ENCODE results near the gene H1-8.

- TF ChIP-seq CTCF (conservative IDR thresholded peaks at IDR 0.05) (no peak), EZH2 (IDR thresholded peaks at IDR 0.05; ENCODE audit: low read depth) (no peak)
Observed at GRCh38 chr3:129587566-129588210, 44.7 kb downstream of the H1-8 start.
